Measurements from ENCODE around the gene SERPING1. TPM values are rescaled to one million over a fixed set of nuclear protein-coding genes. Genes with fewer than 3 reads are reported as not detected.

Gene SERPING1
- total RNA-seq, 1 donor from 2014 or later, result not detected

- peaks cover 48% of the 10 kb centered on the region for H3K4me1 Mint-ChIP-seq (ENCODE audit: low read depth)
- no peaks in the 10 kb centered on the region for H3K9me3 Mint-ChIP-seq
- no peak overlapping the region for H3K27ac Mint-ChIP-seq
- H3K4me3 Mint-ChIP-seq, result no peak overlapping the region
- H3K27me3 Mint-ChIP-seq (ENCODE audit: insufficient read depth), result peaks cover 39% of the 10 kb centered on the region
- intact Hi-C loops (cut with micrococcal nuclease), result loop anchor here (1.0 to 5.0 kb wide), 3 partner anchors 152 to 1907 kb away; no protein-coding TSS in a partner anchor
- peaks cover 4% of the 10 kb centered on the region for H3K36me3 Mint-ChIP-seq (ENCODE audit: low read depth)
- DNase-seq (ENCODE audit: low spot score), result peak; percentile 77
Measured at GRCh38 chr11:57644748-57645688, 47.5 kb downstream of the SERPING1 start.

- peaks cover 39% of the 10 kb centered on the region for H3K27me3 Mint-ChIP-seq (ENCODE audit: insufficient read depth)
- peaks cover 4% of the 10 kb centered on the region for H3K36me3 Mint-ChIP-seq (ENCODE audit: low read depth)
- H3K27ac Mint-ChIP-seq, result no peak overlapping the region
- no peaks in the 10 kb centered on the region for H3K9me3 Mint-ChIP-seq
- H3K4me3 Mint-ChIP-seq, result no peak overlapping the region
- intact Hi-C loops (cut with micrococcal nuclease), result loop anchor here (5.0 kb wide), 1 partner anchor 877 kb away; no protein-coding TSS in a partner anchor
- DNase-seq (ENCODE audit: low spot score), result no peak
- H3K4me1 Mint-ChIP-seq (ENCODE audit: low read depth), result peaks cover 49% of the 10 kb centered on the region
Measured at GRCh38 chr11:57645689-57646085, 48.2 kb downstream of the SERPING1 start.

DNA sequence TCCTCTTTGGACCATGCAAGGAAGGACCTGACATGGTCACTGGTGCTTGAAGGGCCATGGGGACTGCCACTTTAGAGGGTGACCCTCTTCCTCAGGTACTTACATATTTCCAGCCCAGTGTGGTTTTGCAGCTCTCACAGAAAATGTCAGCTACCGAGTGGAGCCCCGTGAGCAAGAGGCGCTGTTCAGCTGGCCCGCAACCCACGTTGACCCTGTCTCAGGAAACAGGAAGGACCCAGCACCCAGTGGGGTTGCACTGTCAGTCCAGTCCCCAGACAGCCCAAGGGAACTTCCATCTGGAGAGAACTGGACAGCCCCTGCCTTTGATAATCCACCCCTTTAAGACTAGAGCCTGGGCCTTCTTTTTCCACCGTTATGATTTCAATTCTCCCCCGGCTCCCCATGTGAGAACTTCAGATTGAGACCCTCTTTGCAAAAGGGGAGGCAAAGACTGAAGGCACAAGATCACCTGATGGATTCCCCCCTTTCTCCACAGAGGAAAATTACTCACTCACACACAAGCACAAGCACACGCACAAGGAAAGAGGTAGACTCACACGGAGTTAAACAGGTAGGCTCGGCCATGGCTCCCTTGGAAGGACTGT, 48.8 kb downstream of the SERPING1 start:
- intact Hi-C loops (cut with micrococcal nuclease), result loop anchor here (5.0 kb wide), 1 partner anchor 876 kb away; no protein-coding TSS in a partner anchor
- Mint-ChIP-seq H3K27me3 (ENCODE audit: insufficient read depth) (peaks cover 39% of the 10 kb centered on the region), H3K36me3 (ENCODE audit: low read depth) (peaks cover 4% of the 10 kb centered on the region)

DNA sequence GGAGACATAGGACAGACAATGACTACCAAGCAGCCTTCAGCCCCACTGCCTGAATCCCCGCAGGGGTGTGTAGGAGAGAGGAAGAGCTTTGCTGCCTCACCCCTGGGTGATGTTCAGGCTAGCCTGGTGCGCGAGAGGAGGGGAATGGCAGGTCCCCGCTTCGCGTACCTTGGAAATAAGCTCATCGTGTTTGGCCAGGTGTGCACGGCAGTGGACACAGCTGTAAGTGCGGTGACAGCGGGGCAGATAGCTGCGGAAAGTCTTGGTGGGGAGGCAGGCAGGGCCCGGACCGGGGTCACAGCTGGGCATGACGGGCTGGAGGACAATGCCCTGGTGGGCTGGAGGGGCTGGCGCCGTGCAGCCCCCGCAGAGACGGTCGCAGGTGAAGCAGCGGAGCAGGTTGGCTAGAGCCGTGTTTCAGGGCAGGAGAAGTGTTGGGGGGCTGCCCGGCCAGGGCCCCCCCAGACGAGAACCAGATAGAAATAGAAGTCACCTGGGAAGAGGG, 49.4 kb downstream of the SERPING1 start:
- Mint-ChIP-seq H3K9me3 (no peaks in the 10 kb centered on the region), H3K4me3 (no peak overlapping the region), H3K4me1 (ENCODE audit: low read depth) (peaks cover 41% of the 10 kb centered on the region), H3K27me3 (ENCODE audit: insufficient read depth) (peaks cover 39% of the 10 kb centered on the region), H3K27ac (no peak overlapping the region), H3K36me3 (ENCODE audit: low read depth) (peaks cover 4% of the 10 kb centered on the region)
- no peak for DNase-seq (ENCODE audit: low spot score)
- intact Hi-C loops (cut with micrococcal nuclease), result loop anchor here (5.0 kb wide), 1 partner anchor 875 kb away; no protein-coding TSS in a partner anchor

More for the DNA sequence above, 48.8 kb downstream of the SERPING1 start:
- no peak for DNase-seq (ENCODE audit: low spot score)
- Mint-ChIP-seq H3K27ac (no peak overlapping the region), H3K9me3 (no peaks in the 10 kb centered on the region), H3K4me1 (ENCODE audit: low read depth) (peaks cover 43% of the 10 kb centered on the region), H3K4me3 (no peak overlapping the region)

DNA sequence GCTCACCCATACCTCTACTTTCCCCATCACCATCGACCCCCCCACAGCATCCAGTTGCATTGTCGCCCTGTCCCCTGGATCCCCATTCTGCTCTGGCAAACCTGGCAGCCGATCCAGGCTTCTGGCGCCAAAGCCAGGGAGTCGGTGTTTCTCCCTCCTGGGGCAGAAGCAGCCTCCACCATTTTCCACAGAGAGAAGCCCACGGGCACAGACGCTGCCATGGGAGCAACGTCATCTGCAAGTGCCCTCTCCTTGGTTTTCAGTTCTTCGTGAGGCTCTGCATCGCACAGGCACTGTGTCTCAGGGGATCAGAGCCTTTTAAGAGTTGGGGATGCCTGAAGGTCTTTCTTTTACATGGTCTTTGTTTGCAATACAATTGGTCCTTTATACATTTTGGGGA, 49.9 kb downstream of the SERPING1 start:
- intact Hi-C loops (cut with micrococcal nuclease), result loop anchor here (5.0 kb wide), 1 partner anchor 875 kb away; no protein-coding TSS in a partner anchor
- Mint-ChIP-seq H3K27me3 (ENCODE audit: insufficient read depth) (peaks cover 39% of the 10 kb centered on the region), H3K27ac (no peak overlapping the region), H3K9me3 (no peaks in the 10 kb centered on the region), H3K4me1 (ENCODE audit: low read depth) (peaks cover 41% of the 10 kb centered on the region), H3K4me3 (no peak overlapping the region), H3K36me3 (ENCODE audit: low read depth) (peaks cover 4% of the 10 kb centered on the region)
- no peak for DNase-seq (ENCODE audit: low spot score)

DNA sequence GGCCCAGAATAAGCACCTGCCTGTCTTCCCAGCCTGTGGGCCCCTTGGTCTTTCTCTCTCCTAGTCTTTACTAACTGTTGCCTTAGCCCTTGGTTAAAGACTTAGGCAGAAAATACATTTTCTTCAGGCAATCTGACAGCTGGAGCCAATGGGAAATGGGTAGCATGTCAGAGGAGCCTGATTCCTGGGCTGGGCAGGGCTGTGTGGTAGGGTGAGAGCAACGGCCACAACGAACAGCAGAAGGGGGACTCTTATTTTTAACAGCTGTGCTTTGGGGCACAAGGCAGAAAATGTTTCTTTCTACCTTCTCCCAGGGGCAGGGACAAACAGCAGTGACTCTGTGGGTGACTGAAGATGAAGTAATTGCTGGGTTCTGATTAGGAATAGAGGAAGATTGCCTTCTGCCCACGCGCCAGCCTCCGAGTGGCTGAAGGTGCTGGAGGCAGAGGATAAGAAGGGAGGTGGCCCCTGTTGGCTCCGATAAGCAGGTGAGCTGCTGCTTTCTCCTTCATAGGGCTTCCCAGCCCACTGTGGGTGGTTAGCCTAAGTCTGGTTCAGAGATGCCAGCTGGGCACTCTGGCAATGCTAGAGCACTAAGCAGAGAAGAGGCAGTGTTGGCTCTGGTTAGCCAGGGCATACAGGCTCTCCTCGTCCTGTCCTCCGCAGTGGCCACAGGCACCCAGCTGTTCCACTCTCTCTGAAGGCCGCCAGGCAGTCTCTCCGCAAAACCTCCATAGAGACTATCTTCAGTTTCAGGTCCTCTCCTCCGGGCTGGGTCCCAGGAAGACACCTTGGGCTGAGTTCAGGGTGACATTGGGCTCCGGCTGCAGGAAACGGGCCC, 50.7 kb downstream of the SERPING1 start:
- Mint-ChIP-seq H3K27ac (peak overlapping the region; percentile 55), H3K9me3 (no peaks in the 10 kb centered on the region), H3K4me1 (ENCODE audit: low read depth) (peaks cover 41% of the 10 kb centered on the region), H3K4me3 (peak overlapping the region; percentile 86), H3K27me3 (ENCODE audit: insufficient read depth) (peaks cover 39% of the 10 kb centered on the region), H3K36me3 (ENCODE audit: low read depth) (peaks cover 4% of the 10 kb centered on the region)
- intact Hi-C loops (cut with micrococcal nuclease), result loop anchor here (2.0 to 5.0 kb wide), 3 partner anchors 117 to 874 kb away; partner anchors contain the start of gene TIMM10
- DNase-seq (ENCODE audit: low spot score), result no peak

DNA sequence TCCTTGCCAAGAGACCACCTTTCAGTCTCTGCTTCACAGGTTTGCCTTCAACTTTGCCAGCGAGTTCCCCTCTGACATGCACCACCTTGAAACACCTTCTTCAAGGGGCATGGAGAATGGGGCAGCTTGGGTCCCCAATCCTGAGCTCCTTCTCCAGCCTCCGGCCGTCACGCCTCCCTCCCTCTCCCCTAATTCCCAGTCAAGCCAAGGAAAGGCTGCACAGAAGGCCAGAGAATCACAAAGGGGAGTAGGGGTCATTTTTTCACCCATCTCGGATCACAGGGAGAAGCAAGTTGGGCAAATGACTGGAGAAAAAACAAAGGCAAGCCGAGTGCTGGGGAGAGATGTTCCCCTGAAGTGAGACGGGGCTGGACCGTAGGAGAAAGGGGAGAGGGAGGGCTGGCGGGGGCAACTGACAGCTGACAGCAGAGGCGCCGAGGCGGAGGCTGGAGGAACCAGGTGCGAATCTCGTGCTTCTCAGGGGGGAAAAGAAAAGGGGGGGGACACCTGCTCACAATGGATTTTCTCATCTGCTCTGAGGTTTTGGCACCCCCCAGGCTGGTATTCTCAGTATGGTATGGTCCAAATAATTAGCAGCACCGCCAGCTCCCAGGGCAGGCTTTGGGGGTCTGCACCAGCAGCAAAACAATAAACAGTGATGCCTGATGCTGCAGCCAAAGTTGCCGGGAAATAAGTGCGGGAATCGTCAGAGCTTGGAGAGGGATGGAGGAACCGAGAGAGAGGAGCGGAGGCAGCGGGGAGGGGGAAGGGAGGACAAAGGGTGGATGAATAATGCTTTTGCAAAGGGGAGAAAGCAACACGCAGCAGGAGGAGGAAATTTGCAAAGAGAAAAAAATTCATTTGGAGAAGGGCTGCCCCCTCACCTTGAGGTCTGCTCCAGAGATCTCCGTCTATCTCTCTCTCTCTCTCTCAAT, 51.6 kb downstream of the SERPING1 start:
- intact Hi-C loops (cut with micrococcal nuclease), result loop anchor here (1.0 to 5.0 kb wide), 5 partner anchors 8 to 873 kb away; partner anchors contain the start of genes CLP1, TIMM10 and ZDHHC5
- Mint-ChIP-seq H3K27ac (peak overlapping the region; percentile 55), H3K27me3 (ENCODE audit: insufficient read depth) (peaks cover 37% of the 10 kb centered on the region), H3K4me1 (ENCODE audit: low read depth) (peaks cover 41% of the 10 kb centered on the region), H3K4me3 (peak overlapping the region; percentile 86), H3K9me3 (no peaks in the 10 kb centered on the region), H3K36me3 (ENCODE audit: low read depth) (peaks cover 4% of the 10 kb centered on the region)
- DNase-seq (ENCODE audit: low spot score), result no peak

DNA sequence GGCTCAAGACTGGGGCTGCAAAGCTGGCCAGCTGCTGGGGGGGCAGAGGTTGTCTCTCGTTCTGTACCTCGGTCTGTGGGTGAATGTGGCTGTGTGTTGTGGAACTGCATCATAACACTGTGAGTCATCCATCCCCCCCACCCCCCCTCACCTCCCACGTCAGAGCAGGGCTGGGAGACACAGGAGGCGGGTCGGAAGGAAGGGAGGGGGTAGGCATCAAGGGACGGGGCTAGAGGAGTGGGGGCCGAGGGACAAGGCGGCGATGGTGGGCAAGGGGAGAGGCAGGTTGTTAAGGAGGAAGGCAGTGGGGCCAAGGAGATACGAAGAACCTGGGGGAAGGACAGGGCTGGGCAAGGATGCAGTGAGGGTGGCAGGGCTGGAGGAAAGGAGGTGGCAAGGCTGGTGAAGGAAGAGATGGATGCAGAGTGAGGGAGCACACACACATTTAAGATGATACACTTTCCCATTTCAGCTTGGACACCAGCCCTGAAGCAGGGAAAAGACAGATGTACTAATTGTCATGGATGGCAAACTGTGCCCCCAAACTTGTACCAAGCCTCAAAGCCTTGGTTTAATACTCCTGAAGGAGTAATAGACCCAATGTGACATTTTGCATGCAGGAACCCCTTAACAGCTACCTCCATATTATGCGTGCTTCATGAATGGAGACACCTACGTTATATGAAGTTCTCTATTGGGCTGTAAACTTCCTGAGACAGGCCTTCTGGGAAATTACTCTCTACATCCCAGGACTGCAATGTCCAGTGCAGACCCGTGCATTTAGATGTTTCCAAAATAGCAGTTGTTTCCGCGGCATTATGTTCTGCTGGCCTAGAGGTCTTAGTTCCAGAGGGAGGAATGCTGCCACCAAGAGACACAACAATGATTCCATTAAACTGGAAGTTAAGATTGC, 52.6 kb downstream of the SERPING1 start, which contains the start of gene YPEL4:
Gene YPEL4, minus strand, starts transcription at position 87 of the 913 bp plus-strand sequence. CDS start 2,805 bp downstream, outside the sequence.
- peak within 1 kb of the TSS; percentile 86 for H3K4me3 Mint-ChIP-seq
- H3K27me3 Mint-ChIP-seq (ENCODE audit: insufficient read depth), result peaks cover 31% of the 10 kb centered on the region
- H3K27ac Mint-ChIP-seq, result peak within 1 kb of the TSS; percentile 55

GRCh38 chr11:57650739-57651090, 53.2 kb downstream of the SERPING1 start:
- H3K27ac Mint-ChIP-seq, result no peak overlapping the region
- peaks cover 41% of the 10 kb centered on the region for H3K4me1 Mint-ChIP-seq (ENCODE audit: low read depth)
- no peak for DNase-seq (ENCODE audit: low spot score)
- H3K36me3 Mint-ChIP-seq (ENCODE audit: low read depth), result peaks cover 4% of the 10 kb centered on the region
- intact Hi-C loops (cut with micrococcal nuclease), result no loop called here
- H3K4me3 Mint-ChIP-seq, result no peak overlapping the region
- H3K27me3 Mint-ChIP-seq (ENCODE audit: insufficient read depth), result peaks cover 25% of the 10 kb centered on the region
- H3K9me3 Mint-ChIP-seq, result no peaks in the 10 kb centered on the region

More for the DNA sequence above, 52.6 kb downstream of the SERPING1 start, which contains the start of gene YPEL4:
- peaks cover 4% of the 10 kb centered on the region for H3K36me3 Mint-ChIP-seq (ENCODE audit: low read depth)
- intact Hi-C loops (cut with micrococcal nuclease), result loop anchor here (1.0 to 5.0 kb wide), 5 partner anchors 7 to 872 kb away; partner anchors contain the start of genes CLP1, TIMM10 and ZDHHC5
- H3K9me3 Mint-ChIP-seq, result no peaks in the 10 kb centered on the region
- peaks cover 41% of the 10 kb centered on the region for H3K4me1 Mint-ChIP-seq (ENCODE audit: low read depth)
- DNase-seq (ENCODE audit: low spot score), result peak; percentile 49

GRCh38 chr11:57651408-57651807, 53.9 kb downstream of the SERPING1 start:
- Mint-ChIP-seq H3K36me3 (ENCODE audit: low read depth) (peaks cover 4% of the 10 kb centered on the region), H3K4me1 (ENCODE audit: low read depth) (peaks cover 35% of the 10 kb centered on the region), H3K27ac (no peak overlapping the region), H3K4me3 (no peak overlapping the region), H3K27me3 (ENCODE audit: insufficient read depth) (peaks cover 20% of the 10 kb centered on the region), H3K9me3 (no peaks in the 10 kb centered on the region)
- intact Hi-C loops (cut with micrococcal nuclease), result no loop called here
- no peak for DNase-seq (ENCODE audit: low spot score)

All from activated T-helper 1 cell treated with anti-CD3 and anti-CD28 coated beads, Interleukin-12 subunit alpha, Interleukin-12 subunit beta, Interleukin-2, Interleukin-4 antibody, amounts not matched to agents 30 ng/mL and 10 ng/mL and 1 ng/mL, durations not matched to agents 14 hours and 24 hours and 36 hours (primary cell).